HepG2 (cell line): ENCODE measurements around the gene BBLN. TPM values are rescaled to one million over a fixed set of nuclear protein-coding genes. Genes with fewer than 3 reads are reported as not detected.
"Not testable (repeated sequence)": the region's sequence is repeated elsewhere in the genome, so short reads cannot be mapped to it uniquely, and the experiment has no call there.

Experiments used
- ATAC-seq: fragments of 200-7000 bp; cut with Tn5 transposase; 3 replicates; pipeline ENCODE4 v1.9.1; 2020; ENCODE audit warnings: mild to moderate bottlenecking, moderate library complexity
- BruUV-seq: library from RNA; stranded (reverse); fragments of 400-500 nt; replicated peaks from 2 replicates; lab custom pipeline; 2021; lab: Mats Ljungman, UMichigan
- CTCF ChIA-PET: fragments of 300-600 bp; formaldehyde crosslinking; extraction: SDS; loops from one replicate; lab custom pipeline; 2021; ENCODE audit warnings: low total read pairs, inconsistent platforms, low intra/inter-chr PET ratio; lab: Yijun Ruan, JAX
- POLR2A ChIA-PET: fragments of 350-600 bp; sonication (Branson Sonifier 250); formaldehyde crosslinking; loops from one replicate; lab custom pipeline; 2020; ENCODE audit warnings: antibody characterized with exemption, inconsistent platforms; lab: Yijun Ruan, JAX
- DNase-seq: peaks from one replicate; pipeline ENCODE4 v3.0.0-alpha.2; 2015; ENCODE audit warnings: low spot score
- FAIRE-seq: peaks from 3 replicates; lab custom pipeline; 2011; peaks lifted over from hg19 to GRCh38; lab: Jason Lieb, UNC
- H2AFZ ChIP-seq: one replicate; pipeline ENCODE4 v1.6.1; 2011; ENCODE audit warnings: low read length, inconsistent platforms
- H3K27ac ChIP-seq: fragments of 300-600 bp; 3 replicates; pipeline ENCODE4 v1.8.0; 2011; ENCODE audit warnings: mixed run types, mild to moderate bottlenecking, mixed read lengths, low read length, inconsistent platforms; ENCODE audit not compliant: insufficient read depth; ENCODE audit errors: extremely low read length
- H3K27me3 ChIP-seq, 2 experiments: fragments of 200-600 bp in 1 of 2; 2 replicates in 1 of 2; 3 replicates in 1 of 2; pipeline versions ENCODE4 v1.6.0 to v1.8.0; 2011; ENCODE audit warnings: low read length in 2 of 2, mild to moderate bottlenecking in 2 of 2, moderate library complexity in 2 of 2, inconsistent platforms in 1 of 2; ENCODE audit not compliant: insufficient read depth in 2 of 2, control insufficient read depth in 1 of 2
- H3K36me3 ChIP-seq, 2 experiments: fragments of 200-600 bp in 1 of 2; replicated peaks in 1 of 2; 2 replicates in 1 of 2; 3 replicates in 1 of 2; pipeline versions ENCODE4 v1.5.1 to v1.8.0; 2011; ENCODE audit warnings: low read length in 2 of 2, inconsistent platforms in 1 of 2; ENCODE audit not compliant: insufficient read depth in 2 of 2, control insufficient read depth in 1 of 2
- H3K4me1 ChIP-seq: 2 replicates; pipeline ENCODE4 v1.5.1; 2012; ENCODE audit warnings: low read length, inconsistent platforms; ENCODE audit not compliant: insufficient read depth
- H3K4me2 ChIP-seq: 2 replicates; pipeline ENCODE4 v1.6.0; 2011; ENCODE audit warnings: low read depth, low read length, inconsistent platforms
- H3K4me3 ChIP-seq, 3 experiments: fragments of 200-600 bp in 1 of 3; sonication (generic), shearing (Covaris generic) in 1 of 3; replicated peaks in 1 of 3; 2 replicates each; pipeline ENCODE4 v1.5.1; 2011 to 2016; ENCODE audit warnings: low read length in 3 of 3, inconsistent platforms in 2 of 3, low read depth in 2 of 3, mild to moderate bottlenecking in 2 of 3, control low read depth in 1 of 3, mixed read lengths in 1 of 3; ENCODE audit not compliant: insufficient read depth in 1 of 3
- H3K79me2 ChIP-seq: one replicate; pipeline ENCODE4 v1.6.1; 2011; ENCODE audit warnings: low read length, inconsistent platforms; ENCODE audit not compliant: insufficient read depth
- H3K9ac ChIP-seq: 2 replicates; pipeline ENCODE4 v1.6.0; 2011; ENCODE audit warnings: mild to moderate bottlenecking, low read depth, low read length, inconsistent platforms; ENCODE audit not compliant: insufficient read depth
- H3K9me3 ChIP-seq: 2 replicates; pipeline ENCODE4 v1.5.1; 2012; ENCODE audit warnings: mild to moderate bottlenecking, low read length
- H4K20me1 ChIP-seq: 2 replicates; pipeline ENCODE4 v1.6.0; 2011; ENCODE audit warnings: inconsistent platforms, mild to moderate bottlenecking, low read length, moderate library complexity; ENCODE audit not compliant: insufficient read depth
- CTCF ChIP-seq: sonication (generic); formaldehyde crosslinking; IDR thresholded peaks from 2 replicates; pipeline ENCODE4 v1.5.0; 2020; ENCODE audit warnings: mild to moderate bottlenecking, missing genetic modification reagents, moderate library complexity
- KDM2A ChIP-seq: sonication (generic); formaldehyde crosslinking; IDR thresholded peaks from 2 replicates; pipeline ENCODE4 v1.4.0; 2020; ENCODE audit warnings: low read depth, missing genetic modification reagents, borderline replicate concordance
- SAP130 ChIP-seq: IDR thresholded peaks from 2 replicates; pipeline ENCODE4 v1.6.1; 2016; ENCODE audit warnings: low read depth
- STAG1 ChIP-seq: sonication (generic); formaldehyde crosslinking; IDR thresholded peaks from 2 replicates; pipeline ENCODE4 v1.4.0; 2020; ENCODE audit warnings: missing genetic modification reagents
- ZNF335 ChIP-seq: sonication (generic); formaldehyde crosslinking; IDR thresholded peaks from 2 replicates; pipeline ENCODE4 v1.4.0; 2020; ENCODE audit warnings: missing genetic modification reagents
- WGBS: methylation state at CpG from one replicate; pipeline ENCODE4 v1.1.6; 2017; ENCODE audit warnings: low lambda C conversion rate; 5-methylcytosine and 5-hydroxymethylcytosine counted together
- in situ Hi-C: cut with HindIII; loops from 2 replicates; pipeline ENCODE4 v1.10.0; 2017; ENCODE audit warnings: low pct_unique_long_range_greater_than_20kb; ENCODE audit not compliant: extremely low pct_ligation_motif_present
- intact Hi-C: fragments of 100-400 bp; cut with micrococcal nuclease; formaldehyde crosslinking; loops from one replicate; pipeline ENCODE4 v1.10.0; 2022; ENCODE audit not compliant: unreplicated experiment
- polyA plus RNA-seq, 8 experiments: library from polyadenylated mRNA; depleted of rRNA in 3 of 8; stranded (reverse) in 7 of 8; unstranded in 1 of 8; fragments of >200 nt; fragmentation: Illumina TruSeq in 4 of 8; extraction: Trizol in 4 of 8; gene quantifications; 2 replicates each; pipeline versions ENCODE4 v1.2.1 to v1.2.3, GENCODE V29; 2011 to 2016; ENCODE audit warnings: low read depth in 4 of 8, missing spikeins in 1 of 8, mixed read lengths in 1 of 8; ENCODE audit not compliant: insufficient read depth in 1 of 8
- total RNA-seq, 5 experiments: library from RNA; depleted of rRNA; stranded (reverse); fragments of >200 nt; fragmentation: Illumina TruSeq; extraction: Trizol; gene quantifications; 2 replicates each; pipeline ENCODE4 v1.2.3, GENCODE V29; 2016; ENCODE audit warnings: low read depth in 1 of 5

The BBLN gene
- total and polyA plus RNA-seq, 2 of the 13 experiments (the other 11 are each of a cell fraction or from before 2014, with no cell fraction given) = 27.6 to 33.1 TPM

GRCh38 chr9:128129976-128130590, 30.0 kb upstream of the BBLN start:
- H3K36me3 ChIP-seq, DNase-seq, H4K20me1 ChIP-seq, POLR2A ChIA-PET, H3K4me2 ChIP-seq, H3K27ac ChIP-seq, in situ Hi-C loops, H2AFZ ChIP-seq, H3K4me3 ChIP-seq, FAIRE-seq, CTCF ChIA-PET, H3K27me3 ChIP-seq, BruUV-seq, H3K9ac ChIP-seq, H3K9me3 ChIP-seq, ATAC-seq, intact Hi-C loops: not testable (repeated sequence)
- TF ChIP-seq KDM2A (CRISPR knock-in tag) = peak; percentile 33; the same call in 1 of the 2 replicates
- TF ChIP-seq ZNF335 = 0 out of 2 replicates have a peak, but pooled peaks have one; percentile 28
- peak; percentile 22; the same call in 1 of the 2 replicates for TF ChIP-seq SAP130 (CRISPR knock-in tag)
- 0 out of 2 replicates have a peak, but pooled peaks have one; percentile 15 for TF ChIP-seq STAG1 (CRISPR knock-in tag)
- TF ChIP-seq CTCF (CRISPR knock-in tag) = peak; percentile 57
- H3K4me1 ChIP-seq = peaks cover 59% of the 10 kb centered on the region
- 28% methylated on average over 12 of the region's 12 CpGs for WGBS
- peaks cover 17% of the 10 kb centered on the region for H3K79me2 ChIP-seq

GRCh38 chr9:128130651-128131050, 29.4 kb upstream of the BBLN start:
- Histone ChIP-seq H3K79me2 (peaks cover 14% of the 10 kb centered on the region), H3K4me2 (peak overlapping the region; percentile 95), H3K4me1 (peaks cover 53% of the 10 kb centered on the region)
- BruUV-seq, H3K4me3 ChIP-seq, H3K9ac ChIP-seq, H3K36me3 ChIP-seq, H2AFZ ChIP-seq, H3K9me3 ChIP-seq, in situ Hi-C loops, H4K20me1 ChIP-seq, POLR2A ChIA-PET, ATAC-seq, DNase-seq, H3K27ac ChIP-seq, CTCF ChIA-PET, H3K27me3 ChIP-seq, FAIRE-seq, intact Hi-C loops: not testable (repeated sequence)
- 61% methylated on average over 7 of the region's 7 CpGs for WGBS

- in situ Hi-C loops = not testable (repeated sequence)
- POLR2A ChIA-PET = interaction anchor here (1.3 kb wide), 1 partner anchor 28 kb away, joined by 3 read pairs; no protein-coding TSS in a partner anchor
- 46% methylated on average over 8 of the region's 8 CpGs for WGBS
Observed at GRCh38 chr9:128131346-128131745, 28.7 kb upstream of the BBLN start.

More at GRCh38 chr9:128131346-128131745, 28.7 kb upstream of the BBLN start:
- DNase-seq, H4K20me1 ChIP-seq, FAIRE-seq, CTCF ChIA-PET, H3K9me3 ChIP-seq, H2AFZ ChIP-seq, H3K36me3 ChIP-seq, BruUV-seq, H3K79me2 ChIP-seq, ATAC-seq, intact Hi-C loops, H3K27me3 ChIP-seq: not testable (repeated sequence)
- Histone ChIP-seq H3K4me3 (peak overlapping the region; percentile 36 to 65 (median 42)), H3K4me2 (peak overlapping the region; percentile 95), H3K4me1 (peaks cover 46% of the 10 kb centered on the region), H3K9ac (peak overlapping the region; percentile 52), H3K27ac (peak overlapping the region; percentile 52)
